ENCODE results near the gene MACROD1.

DNA sequence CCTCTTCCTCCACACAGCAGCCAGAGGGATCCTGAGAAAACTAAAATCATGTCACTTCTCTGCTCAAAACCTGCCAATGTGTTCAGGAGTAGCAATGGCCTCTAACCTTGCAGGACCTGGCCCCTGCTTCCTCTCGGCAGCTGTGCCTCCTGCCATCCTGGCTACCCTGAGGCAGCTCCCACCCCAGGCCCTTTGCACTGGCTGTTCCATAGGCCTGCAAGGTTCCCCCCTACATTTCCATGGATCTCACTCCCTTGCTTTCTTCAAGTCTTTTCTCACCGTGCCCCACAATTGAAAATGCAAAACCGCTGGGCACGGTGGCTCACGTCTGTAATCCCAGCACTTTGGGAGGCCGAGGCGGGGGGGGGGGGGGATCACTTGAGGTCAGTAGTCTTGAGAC is 18.0 kb upstream of the MACROD1 start:
- TF ChIP-seq, protein P1, sequence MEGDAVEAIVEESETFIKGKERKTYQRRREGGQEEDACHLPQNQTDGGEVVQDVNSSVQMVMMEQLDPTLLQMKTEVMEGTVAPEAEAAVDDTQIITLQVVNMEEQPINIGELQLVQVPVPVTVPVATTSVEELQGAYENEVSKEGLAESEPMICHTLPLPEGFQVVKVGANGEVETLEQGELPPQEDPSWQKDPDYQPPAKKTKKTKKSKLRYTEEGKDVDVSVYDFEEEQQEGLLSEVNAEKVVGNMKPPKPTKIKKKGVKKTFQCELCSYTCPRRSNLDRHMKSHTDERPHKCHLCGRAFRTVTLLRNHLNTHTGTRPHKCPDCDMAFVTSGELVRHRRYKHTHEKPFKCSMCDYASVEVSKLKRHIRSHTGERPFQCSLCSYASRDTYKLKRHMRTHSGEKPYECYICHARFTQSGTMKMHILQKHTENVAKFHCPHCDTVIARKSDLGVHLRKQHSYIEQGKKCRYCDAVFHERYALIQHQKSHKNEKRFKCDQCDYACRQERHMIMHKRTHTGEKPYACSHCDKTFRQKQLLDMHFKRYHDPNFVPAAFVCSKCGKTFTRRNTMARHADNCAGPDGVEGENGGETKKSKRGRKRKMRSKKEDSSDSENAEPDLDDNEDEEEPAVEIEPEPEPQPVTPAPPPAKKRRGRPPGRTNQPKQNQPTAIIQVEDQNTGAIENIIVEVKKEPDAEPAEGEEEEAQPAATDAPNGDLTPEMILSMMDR (IDR thresholded peaks at IDR 0.05), result no peak
- TF ChIP-seq POLR2A (IDR thresholded peaks at IDR 0.05), result no peak
